Glutamatergic neuron (in vitro differentiated cells): ENCODE measurements around the gene RAD21L1. TPM values are rescaled to one million over a fixed set of nuclear protein-coding genes. Genes with fewer than 3 reads are reported as not detected.
A peak's percentile ranks its signal among the peaks of the same experiment; 100 is the strongest.

Experiments
- DNase-seq: peaks from one replicate; pipeline ENCODE4 v3.0.0; 2022
- H3K27ac Mint-ChIP-seq: one replicate; pipeline ENCODE4 v1.8.0; 2020; ENCODE audit warnings: mild to moderate bottlenecking, mixed read lengths, inconsistent platforms; ENCODE audit not compliant: unreplicated experiment
- H3K27me3 Mint-ChIP-seq: one replicate; pipeline ENCODE4 v1.8.0; 2020; ENCODE audit warnings: mild to moderate bottlenecking, moderate library complexity, mixed read lengths, inconsistent platforms; ENCODE audit not compliant: unreplicated experiment
- H3K36me3 Mint-ChIP-seq: one replicate; pipeline ENCODE4 v1.8.0; 2020; ENCODE audit warnings: mild to moderate bottlenecking, mixed read lengths, inconsistent platforms; ENCODE audit not compliant: unreplicated experiment
- H3K4me1 Mint-ChIP-seq: one replicate; pipeline ENCODE4 v1.8.0; 2020; ENCODE audit warnings: mild to moderate bottlenecking, low read depth, mixed read lengths, inconsistent platforms; ENCODE audit not compliant: unreplicated experiment
- H3K4me3 Mint-ChIP-seq: one replicate; pipeline ENCODE4 v1.8.0; 2020; ENCODE audit warnings: mild to moderate bottlenecking, mixed read lengths, inconsistent platforms; ENCODE audit not compliant: unreplicated experiment
- H3K9me3 Mint-ChIP-seq: one replicate; pipeline ENCODE4 v1.8.0; 2020; ENCODE audit warnings: mild to moderate bottlenecking, moderate library complexity, mixed read lengths, inconsistent platforms; ENCODE audit not compliant: unreplicated experiment
- total RNA-seq: library from RNA; stranded (reverse); fragmentation: NEBNext Ultra II Directional; extraction: Animal tissue kit (Norgen Biotek cat#: 25700); gene quantifications from one replicate; pipeline ENCODE4 v1.2.1, GENCODE V29; 2021; ENCODE audit not compliant: unreplicated experiment
- TF ChIP-seq, protein P1 (sequence below): fragments of 200-600 bp; sonication (generic); IDR thresholded peaks from one replicate; pipeline ENCODE4 v1.5.0; 2021; ENCODE audit not compliant: partially characterized antibody, unreplicated experiment

RAD21L1 gene
- total RNA-seq, 1 donor from 2014 or later, result not detected

DNA sequence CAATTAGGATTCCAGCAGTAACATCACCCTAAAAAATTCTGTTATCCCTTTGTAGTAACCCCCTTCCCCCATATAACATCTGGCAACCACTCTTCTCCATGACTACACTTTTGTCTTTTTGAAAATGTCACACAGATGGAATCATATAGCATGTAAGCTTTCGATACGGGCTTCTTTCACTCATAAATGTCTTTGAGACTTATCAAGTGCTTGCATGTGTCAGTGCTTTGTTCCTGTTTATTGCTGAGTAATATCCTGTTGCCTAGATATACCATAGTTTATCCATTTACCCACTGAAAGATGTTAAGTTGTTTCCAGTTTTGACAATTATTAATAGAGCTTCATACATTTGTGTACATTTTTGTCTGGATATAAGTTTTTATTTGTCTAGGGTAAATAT lies 29.8 kb downstream of the RAD21L1 start:
- no peaks in the 10 kb centered on the region for H3K36me3 Mint-ChIP-seq
- no peaks in the 10 kb centered on the region for H3K9me3 Mint-ChIP-seq

DNA sequence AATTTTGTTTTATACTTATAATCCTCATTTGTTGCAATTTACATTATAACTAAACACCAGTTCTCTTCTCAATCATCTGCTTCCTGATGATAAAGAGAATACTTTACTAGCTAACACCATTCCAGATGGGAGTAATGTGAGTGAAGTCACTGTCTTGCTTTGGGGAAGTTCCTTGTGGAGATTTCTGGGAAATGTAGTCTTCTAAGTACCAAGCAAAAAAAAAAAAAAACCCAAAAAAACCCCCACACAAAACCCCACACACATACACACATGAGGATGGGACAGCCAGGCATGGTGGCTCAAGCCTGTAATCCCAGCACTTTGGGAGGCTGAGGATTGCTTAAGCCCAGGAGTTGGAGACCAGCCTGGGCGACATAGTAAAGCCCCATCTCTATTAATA lies 38.0 kb downstream of the RAD21L1 start:
- H3K27ac Mint-ChIP-seq, result no peak overlapping the region
- peaks cover 7% of the 10 kb centered on the region for H3K9me3 Mint-ChIP-seq
- no peak for DNase-seq
- TF ChIP-seq, protein P1, sequence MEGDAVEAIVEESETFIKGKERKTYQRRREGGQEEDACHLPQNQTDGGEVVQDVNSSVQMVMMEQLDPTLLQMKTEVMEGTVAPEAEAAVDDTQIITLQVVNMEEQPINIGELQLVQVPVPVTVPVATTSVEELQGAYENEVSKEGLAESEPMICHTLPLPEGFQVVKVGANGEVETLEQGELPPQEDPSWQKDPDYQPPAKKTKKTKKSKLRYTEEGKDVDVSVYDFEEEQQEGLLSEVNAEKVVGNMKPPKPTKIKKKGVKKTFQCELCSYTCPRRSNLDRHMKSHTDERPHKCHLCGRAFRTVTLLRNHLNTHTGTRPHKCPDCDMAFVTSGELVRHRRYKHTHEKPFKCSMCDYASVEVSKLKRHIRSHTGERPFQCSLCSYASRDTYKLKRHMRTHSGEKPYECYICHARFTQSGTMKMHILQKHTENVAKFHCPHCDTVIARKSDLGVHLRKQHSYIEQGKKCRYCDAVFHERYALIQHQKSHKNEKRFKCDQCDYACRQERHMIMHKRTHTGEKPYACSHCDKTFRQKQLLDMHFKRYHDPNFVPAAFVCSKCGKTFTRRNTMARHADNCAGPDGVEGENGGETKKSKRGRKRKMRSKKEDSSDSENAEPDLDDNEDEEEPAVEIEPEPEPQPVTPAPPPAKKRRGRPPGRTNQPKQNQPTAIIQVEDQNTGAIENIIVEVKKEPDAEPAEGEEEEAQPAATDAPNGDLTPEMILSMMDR, result no peak
- H3K4me3 Mint-ChIP-seq, result no peak overlapping the region
- peaks cover 3% of the 10 kb centered on the region for H3K36me3 Mint-ChIP-seq
- H3K4me1 Mint-ChIP-seq, result peaks cover 32% of the 10 kb centered on the region
- H3K27me3 Mint-ChIP-seq, result peaks cover 11% of the 10 kb centered on the region

More for the DNA sequence above, 29.8 kb downstream of the RAD21L1 start:
- H3K4me1 Mint-ChIP-seq, result no peaks in the 10 kb centered on the region
- DNase-seq, result no peak
- no peak overlapping the region for H3K4me3 Mint-ChIP-seq
- TF ChIP-seq, protein P1, result no peak
- H3K27ac Mint-ChIP-seq, result no peak overlapping the region
- H3K27me3 Mint-ChIP-seq, result no peaks in the 10 kb centered on the region

DNA sequence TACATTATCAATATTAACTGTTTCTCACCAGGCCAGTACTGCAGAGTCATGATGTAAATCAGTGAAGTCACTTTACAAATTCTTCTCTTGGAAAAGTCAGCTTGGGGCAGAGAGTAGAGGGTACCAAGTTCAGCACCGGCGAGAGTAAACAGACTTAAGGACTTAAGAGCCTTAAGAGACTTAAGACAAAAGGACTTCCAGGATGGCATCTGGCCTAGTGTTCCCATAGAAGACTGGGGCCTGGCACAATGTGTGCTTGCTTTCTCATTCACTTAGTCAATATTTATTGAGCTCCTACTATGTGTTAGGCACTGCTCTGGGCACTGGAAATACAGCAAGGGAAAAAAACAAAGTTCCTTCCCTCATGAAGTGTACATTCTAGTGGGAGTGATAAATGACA lies 38.9 kb downstream of the RAD21L1 start:
- Mint-ChIP-seq H3K9me3 (peaks cover 10% of the 10 kb centered on the region), H3K27me3 (peaks cover 14% of the 10 kb centered on the region), H3K4me3 (peak overlapping the region; percentile 80), H3K27ac (peak overlapping the region; percentile 93), H3K4me1 (peaks cover 39% of the 10 kb centered on the region), H3K36me3 (peaks cover 3% of the 10 kb centered on the region)
- no peak for DNase-seq
- TF ChIP-seq, protein P1, result no peak

DNA sequence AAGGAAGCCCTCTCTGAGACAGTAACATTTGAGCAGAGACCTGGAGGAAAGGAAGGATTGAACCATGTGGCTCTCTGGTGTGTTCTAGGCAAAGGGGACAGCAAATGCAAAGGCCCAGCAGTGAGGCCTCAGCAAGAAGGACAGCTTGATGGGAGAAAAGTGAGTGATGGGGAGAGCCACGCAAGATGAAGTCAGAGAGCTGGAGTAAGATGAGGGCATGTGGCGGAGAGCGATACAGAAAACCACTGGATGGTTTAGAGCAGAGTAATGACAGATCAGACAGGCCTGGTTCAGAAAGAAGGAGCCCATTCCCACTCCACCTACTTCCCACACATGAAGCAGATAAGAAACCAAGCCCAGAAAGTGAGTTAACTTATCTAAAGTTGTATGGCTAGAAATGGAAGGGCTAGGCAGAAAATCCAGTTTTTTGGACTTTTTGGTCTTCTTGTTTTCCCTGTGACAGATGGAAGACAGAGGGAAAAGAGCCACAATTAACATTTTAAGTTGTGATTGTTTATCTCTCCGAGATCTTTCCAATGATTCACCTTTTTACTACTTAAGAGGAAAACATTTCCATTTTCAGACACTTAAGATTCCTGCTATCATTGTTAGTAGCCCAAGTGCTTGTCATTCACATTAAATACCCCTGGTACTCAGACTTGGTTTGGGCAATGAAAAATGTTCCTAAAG lies 39.5 kb downstream of the RAD21L1 start:
- Mint-ChIP-seq H3K27me3 (peaks cover 14% of the 10 kb centered on the region), H3K9me3 (peaks cover 10% of the 10 kb centered on the region), H3K4me1 (peaks cover 39% of the 10 kb centered on the region), H3K4me3 (peak overlapping the region; percentile 80), H3K27ac (peak overlapping the region; percentile 93), H3K36me3 (peaks cover 3% of the 10 kb centered on the region)
- DNase-seq, result no peak
- TF ChIP-seq, protein P1, result no peak

DNA sequence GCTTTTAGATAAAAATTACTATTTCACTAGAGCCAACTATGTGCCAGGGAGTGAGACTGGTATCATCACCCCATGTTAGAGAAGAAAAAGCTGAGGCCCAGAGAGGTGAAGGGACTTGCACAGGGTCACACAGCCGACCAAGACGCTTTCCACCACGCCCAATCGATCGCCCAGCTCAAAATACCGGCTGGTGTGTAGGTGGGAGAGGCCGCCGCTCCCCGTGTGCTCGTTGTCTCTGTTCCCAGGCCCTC lies 40.0 kb downstream of the RAD21L1 start:
- Mint-ChIP-seq H3K4me3 (peak overlapping the region; percentile 80), H3K36me3 (peaks cover 3% of the 10 kb centered on the region), H3K27ac (peak overlapping the region; percentile 92), H3K9me3 (peaks cover 10% of the 10 kb centered on the region), H3K27me3 (peaks cover 14% of the 10 kb centered on the region), H3K4me1 (peaks cover 39% of the 10 kb centered on the region)
- no peak for DNase-seq
- TF ChIP-seq, protein P1, result no peak
